ENCODE data around the gene ABCA13.

- TF ChIP-seq, protein P1, sequence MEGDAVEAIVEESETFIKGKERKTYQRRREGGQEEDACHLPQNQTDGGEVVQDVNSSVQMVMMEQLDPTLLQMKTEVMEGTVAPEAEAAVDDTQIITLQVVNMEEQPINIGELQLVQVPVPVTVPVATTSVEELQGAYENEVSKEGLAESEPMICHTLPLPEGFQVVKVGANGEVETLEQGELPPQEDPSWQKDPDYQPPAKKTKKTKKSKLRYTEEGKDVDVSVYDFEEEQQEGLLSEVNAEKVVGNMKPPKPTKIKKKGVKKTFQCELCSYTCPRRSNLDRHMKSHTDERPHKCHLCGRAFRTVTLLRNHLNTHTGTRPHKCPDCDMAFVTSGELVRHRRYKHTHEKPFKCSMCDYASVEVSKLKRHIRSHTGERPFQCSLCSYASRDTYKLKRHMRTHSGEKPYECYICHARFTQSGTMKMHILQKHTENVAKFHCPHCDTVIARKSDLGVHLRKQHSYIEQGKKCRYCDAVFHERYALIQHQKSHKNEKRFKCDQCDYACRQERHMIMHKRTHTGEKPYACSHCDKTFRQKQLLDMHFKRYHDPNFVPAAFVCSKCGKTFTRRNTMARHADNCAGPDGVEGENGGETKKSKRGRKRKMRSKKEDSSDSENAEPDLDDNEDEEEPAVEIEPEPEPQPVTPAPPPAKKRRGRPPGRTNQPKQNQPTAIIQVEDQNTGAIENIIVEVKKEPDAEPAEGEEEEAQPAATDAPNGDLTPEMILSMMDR (IDR thresholded peaks at IDR 0.05; ENCODE audit: insufficient read depth, low read length): no peak
- TF ChIP-seq REST (IDR thresholded peaks at IDR 0.05; ENCODE audit: insufficient replicate concordance, low read depth): no peak
These were observed 302.1 kb downstream of the ABCA13 start for GRCh38 chr7:48473205-48473865.
